CD14-positive monocyte (primary cell): ENCODE results near the gene ALKBH1. TPM values are rescaled to one million over a fixed set of nuclear protein-coding genes. Genes with fewer than 3 reads are reported as not detected.
A peak's percentile ranks its signal among the peaks of the same experiment; 100 is the strongest.

Experiments used
- DNase-seq, 3 donors: peaks; one replicate each; pipeline ENCODE4 v3.0.0-alpha.2; 2011 to 2022
- H2AFZ ChIP-seq: 2 replicates; pipeline ENCODE4 v1.6.0; 2012; ENCODE audit warnings: mild to moderate bottlenecking, low read depth, low read length, inconsistent platforms; ENCODE audit not compliant: insufficient read depth, poor library complexity, severe bottlenecking
- H3K27ac ChIP-seq, 2 donors: 1 replicate in 1 of 2; 2 replicates in 1 of 2; pipeline ENCODE4 v1.5.1; 2012 to 2013; ENCODE audit warnings: low read length in 2 of 2, control low read depth in 1 of 2, inconsistent platforms in 1 of 2, low read depth in 1 of 2, mild to moderate bottlenecking in 1 of 2
- H3K27me3 ChIP-seq, 2 donors: one replicate each; pipeline versions ENCODE4 v1.6.0 to v1.6.1; 2011 to 2013; ENCODE audit warnings: low read length in 2 of 2; ENCODE audit not compliant: control insufficient read depth in 2 of 2, insufficient read depth in 2 of 2
- H3K36me3 ChIP-seq, 2 donors: replicated peaks in 1 of 2; 1 replicate in 1 of 2; 2 replicates in 1 of 2; pipeline versions ENCODE4 v1.5.1 to v1.6.1; 2012 to 2013; ENCODE audit warnings: low read length in 2 of 2, control low read depth in 1 of 2, inconsistent platforms in 1 of 2, mild to moderate bottlenecking in 1 of 2; ENCODE audit not compliant: insufficient read depth in 2 of 2, control insufficient read depth in 1 of 2
- H3K4me1 ChIP-seq, 2 donors: 1 replicate in 1 of 2; 2 replicates in 1 of 2; pipeline versions ENCODE4 v1.5.1 to v1.6.1; 2012 to 2013; ENCODE audit warnings: low read length in 2 of 2, control low read depth in 1 of 2, inconsistent platforms in 1 of 2, mild to moderate bottlenecking in 1 of 2, moderate library complexity in 1 of 2; ENCODE audit not compliant: insufficient read depth in 2 of 2, control insufficient read depth in 1 of 2
- H3K4me2 ChIP-seq: replicated peaks from 2 replicates; pipeline ENCODE3; 2012; ENCODE audit warnings: low read length, moderate library complexity, mild to moderate bottlenecking; ENCODE audit not compliant: poor library complexity, severe bottlenecking; ENCODE audit errors: extremely low read depth
- H3K4me3 ChIP-seq, 3 experiments: fragments of 200-600 bp in 1 of 3; sonication (generic) in 1 of 3; replicated peaks in 1 of 3; 1 replicate in 2 of 3; 2 replicates in 1 of 3; pipeline ENCODE4 v1.5.1; 2011 to 2013; ENCODE audit warnings: low read length in 3 of 3, mild to moderate bottlenecking in 3 of 3, control low read depth in 2 of 3, low read depth in 2 of 3, inconsistent platforms in 1 of 3, moderate library complexity in 1 of 3
- H3K79me2 ChIP-seq: 2 replicates; pipeline ENCODE4 v1.6.0; 2012; ENCODE audit warnings: mild to moderate bottlenecking, control low read depth, inconsistent platforms, low read length, moderate library complexity; ENCODE audit not compliant: insufficient read depth
- H3K9ac ChIP-seq: 2 replicates; pipeline ENCODE4 v1.6.0; 2017; ENCODE audit warnings: low read length, mild to moderate bottlenecking; ENCODE audit not compliant: insufficient read depth, poor library complexity, severe bottlenecking
- H3K9me3 ChIP-seq, 2 donors: replicated peaks in 1 of 2; 1 replicate in 1 of 2; 2 replicates in 1 of 2; pipeline versions ENCODE4 v1.5.1 to v1.6.1; 2012 to 2013; ENCODE audit warnings: low read length in 2 of 2, control low read depth in 1 of 2; ENCODE audit not compliant: control insufficient read depth in 1 of 2, insufficient read depth in 1 of 2
- H4K20me1 ChIP-seq: 2 replicates; pipeline ENCODE4 v1.6.0; 2012; ENCODE audit warnings: mild to moderate bottlenecking, low read length, control low read depth, moderate library complexity; ENCODE audit not compliant: insufficient read depth
- H3K27ac Mint-ChIP-seq, 7 donors: one replicate each; pipeline ENCODE4 v1.8.0; 2020; ENCODE audit warnings: mild to moderate bottlenecking in 7 of 7, mixed read lengths in 7 of 7, moderate library complexity in 6 of 7, inconsistent platforms in 2 of 7
- H3K27me3 Mint-ChIP-seq, 3 donors: one replicate each; pipeline ENCODE4 v1.8.0; 2021 to 2022; ENCODE audit warnings: low read depth in 3 of 3, mild to moderate bottlenecking in 3 of 3, mixed read lengths in 3 of 3, moderate library complexity in 3 of 3, inconsistent platforms in 1 of 3
- H3K36me3 Mint-ChIP-seq, 2 donors: one replicate each; pipeline ENCODE4 v1.8.0; 2020; ENCODE audit warnings: mixed read lengths in 2 of 2, inconsistent platforms in 1 of 2, mild to moderate bottlenecking in 1 of 2
- H3K4me1 Mint-ChIP-seq: one replicate; pipeline ENCODE4 v1.8.0; 2020; ENCODE audit warnings: mild to moderate bottlenecking, mixed read lengths
- H3K4me3 Mint-ChIP-seq, 2 donors: one replicate each; pipeline ENCODE4 v1.8.0; 2020; ENCODE audit warnings: mild to moderate bottlenecking in 2 of 2, mixed read lengths in 2 of 2, moderate library complexity in 1 of 2
- H3K9me3 Mint-ChIP-seq, 7 donors: one replicate each; pipeline ENCODE4 v1.8.0; 2020 to 2022; ENCODE audit warnings: mixed read lengths in 7 of 7, mild to moderate bottlenecking in 6 of 7, moderate library complexity in 6 of 7, inconsistent platforms in 2 of 7
- CTCF ChIP-seq: fragments of 200-600 bp; IDR thresholded peaks from one replicate; pipeline ENCODE4 v1.8.0; 2022; ENCODE audit warnings: antibody characterized with exemption, mild to moderate bottlenecking
- WGBS: methylation state at CpG from one replicate; pipeline ENCODE4 v1.1.5; 2013; ENCODE audit warnings: missing lambda C conversion rate; ENCODE audit not compliant: insufficient coverage; 5-methylcytosine and 5-hydroxymethylcytosine counted together
- intact Hi-C, 2 donors: fragments of 100-400 bp; cut with micrococcal nuclease; formaldehyde crosslinking; loops; one replicate each; pipeline versions ENCODE4 v1.15.0 to v1.15.1; 2023
- polyA plus RNA-seq, 3 donors: library from polyadenylated mRNA; depleted of rRNA in 1 of 3; unstranded in 2 of 3; stranded (reverse) in 1 of 3; fragments of 300-500 nt in 2 of 3; fragments of >200 nt in 1 of 3; fragmentation: Illumina TruSeq in 2 of 3; gene quantifications; 1 replicate in 2 of 3; 2 replicates in 1 of 3; pipeline ENCODE4 v1.2.3, GENCODE V29; 2012 to 2021

The ALKBH1 gene
- polyA plus RNA-seq, 3 donors, result 3.4 to 4.5 (median 4.2) TPM

- H3K4me3 ChIP-seq, result no peak overlapping the region
- H3K9ac ChIP-seq, result no peak overlapping the region
- Mint-ChIP-seq H3K27ac (peak overlapping the region in 5 of 7 donors; percentile 13 to 85 (median 35)), H3K4me1 (no peaks in the 10 kb centered on the region), H3K36me3 (peaks cover 70 to 97% of the 10 kb centered on the region in 2 donors), H3K9me3 (peaks cover 0 to 1% (median 0%) of the 10 kb centered on the region in 7 donors), H3K27me3 (no peaks in the 10 kb centered on the region), H3K4me3 (no peak overlapping the region)
- no peaks in the 10 kb centered on the region for H3K9me3 ChIP-seq
- H3K79me2 ChIP-seq, result peaks cover 21% of the 10 kb centered on the region
- intact Hi-C loops, result no loop called here
- peaks cover 84 to 99% of the 10 kb centered on the region in 2 donors for H3K36me3 ChIP-seq
- no peak for TF ChIP-seq CTCF
- no peaks in the 10 kb centered on the region for H3K4me1 ChIP-seq
- WGBS, result 90% methylated on average over 2 of the region's 5 CpGs
- no peaks in the 10 kb centered on the region for H3K27me3 ChIP-seq
- peaks cover 46% of the 10 kb centered on the region for H4K20me1 ChIP-seq
- no peak overlapping the region for H2AFZ ChIP-seq
- DNase-seq, result no peak
- no peak overlapping the region for H3K4me2 ChIP-seq
- no peak overlapping the region for H3K27ac ChIP-seq
These were observed 9.9 kb upstream of the ALKBH1 start for GRCh38 chr14:77717608-77718305.

DNA sequence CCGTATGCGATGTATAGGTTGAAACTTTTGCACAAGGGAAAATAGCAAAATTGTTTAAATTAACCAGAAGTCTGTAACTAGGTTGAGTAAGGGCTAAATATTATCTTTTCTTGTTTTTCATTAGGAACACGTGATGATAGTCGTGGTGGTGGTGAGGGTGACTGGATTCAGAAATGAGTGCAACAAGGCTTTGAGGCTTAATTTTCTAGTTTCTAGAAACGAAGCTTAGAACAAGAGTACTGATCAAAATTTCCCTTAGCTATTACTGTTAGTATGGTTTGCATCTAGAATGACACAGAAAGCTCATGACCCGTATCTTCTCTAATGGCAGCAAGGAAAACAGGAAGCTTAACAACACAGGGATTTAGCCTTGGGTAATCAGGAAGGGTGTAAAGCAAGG, 7.1 kb upstream of the ALKBH1 start:
- Histone ChIP-seq H3K27ac (no peak overlapping the region), H3K79me2 (peaks cover 43% of the 10 kb centered on the region), H2AFZ (no peak overlapping the region), H4K20me1 (peaks cover 39% of the 10 kb centered on the region), H3K4me1 (no peaks in the 10 kb centered on the region), H3K4me2 (no peak overlapping the region), H3K4me3 (no peak overlapping the region), H3K9me3 (no peaks in the 10 kb centered on the region), H3K9ac (no peak overlapping the region), H3K27me3 (no peaks in the 10 kb centered on the region), H3K36me3 (peaks cover 73 to 96% of the 10 kb centered on the region in 2 donors)
- Mint-ChIP-seq H3K36me3 (peaks cover 64 to 94% of the 10 kb centered on the region in 2 donors), H3K27ac (peak overlapping the region in 1 of 7 donors; percentile 44), H3K4me1 (peaks cover 2% of the 10 kb centered on the region), H3K9me3 (peaks cover 0 to 1% (median 0%) of the 10 kb centered on the region in 7 donors), H3K27me3 (no peaks in the 10 kb centered on the region), H3K4me3 (no peak overlapping the region)
- intact Hi-C loops, result no loop called here
- WGBS, result 100% methylated on average over 1 of the region's 6 CpGs
- TF ChIP-seq CTCF, result no peak
- no peak for DNase-seq
